H9 (cell line): ENCODE results near the gene ASXL3. TPM values are rescaled to one million over a fixed set of nuclear protein-coding genes. Genes with fewer than 3 reads are reported as not detected.

Experiments
- DNase-seq: peaks from one replicate; pipeline ENCODE4 v3.0.0-alpha.2; 2017
- H2AFZ ChIP-seq: one replicate; pipeline ENCODE4 v1.6.1; 2013; ENCODE audit warnings: mild to moderate bottlenecking, low read length, control low read depth, moderate library complexity
- H2AK5ac ChIP-seq: 2 replicates; pipeline ENCODE4 v1.6.1; 2013; ENCODE audit warnings: low read length, control low read depth, mixed read lengths; ENCODE audit not compliant: insufficient read length
- H2BK120ac ChIP-seq: one replicate; pipeline ENCODE4 v1.6.1; 2013; ENCODE audit warnings: low read depth, mild to moderate bottlenecking, low read length, control low read depth, inconsistent platforms; ENCODE audit not compliant: poor library complexity, severe bottlenecking
- H2BK12ac ChIP-seq: 2 replicates; pipeline ENCODE4 v1.6.1; 2013; ENCODE audit warnings: low read length, control low read depth, mixed read lengths, low read depth; ENCODE audit not compliant: insufficient read length
- H2BK15ac ChIP-seq: 2 replicates; pipeline ENCODE4 v1.6.1; 2013; ENCODE audit warnings: low read depth, low read length, control low read depth
- H2BK20ac ChIP-seq: one replicate; pipeline ENCODE4 v1.6.1; 2013; ENCODE audit warnings: low read depth, mild to moderate bottlenecking, low read length, control low read depth, inconsistent platforms; ENCODE audit not compliant: poor library complexity, severe bottlenecking
- H2BK5ac ChIP-seq: 2 replicates; pipeline ENCODE4 v1.6.1; 2013; ENCODE audit warnings: low read length, control low read depth, mixed read lengths; ENCODE audit not compliant: insufficient read length
- H3K14ac ChIP-seq: 2 replicates; pipeline ENCODE4 v1.6.1; 2013; ENCODE audit warnings: low read length, control low read depth; ENCODE audit not compliant: insufficient read depth
- H3K18ac ChIP-seq: 2 replicates; pipeline ENCODE4 v1.6.1; 2013; ENCODE audit warnings: low read depth, mild to moderate bottlenecking, mixed read lengths, low read length, control low read depth; ENCODE audit not compliant: insufficient read length
- H3K23ac ChIP-seq: 2 replicates; pipeline ENCODE4 v1.6.1; 2013; ENCODE audit warnings: low read length, control low read depth, mixed read lengths, low read depth; ENCODE audit not compliant: insufficient read length
- H3K23me2 ChIP-seq: 2 replicates; pipeline ENCODE4 v1.6.1; 2013; ENCODE audit warnings: low read depth, mild to moderate bottlenecking, mixed read lengths, low read length, control low read depth; ENCODE audit not compliant: insufficient read length, poor library complexity, severe bottlenecking
- H3K27ac ChIP-seq: 2 replicates; pipeline ENCODE4 v1.5.1; 2013; ENCODE audit warnings: low read length, control low read depth, mixed read lengths, low read depth; ENCODE audit not compliant: insufficient read length
- H3K27me3 ChIP-seq: 2 replicates; pipeline ENCODE4 v1.6.1; 2013; ENCODE audit warnings: low read length, control low read depth, inconsistent platforms; ENCODE audit not compliant: insufficient read depth
- H3K4ac ChIP-seq: 2 replicates; pipeline ENCODE4 v1.6.1; 2013; ENCODE audit warnings: low read depth, mild to moderate bottlenecking, control low read depth, inconsistent platforms, low read length, moderate library complexity
- H3K4me1 ChIP-seq: 2 replicates; pipeline ENCODE4 v1.6.1; 2013; ENCODE audit warnings: low read length, control low read depth, inconsistent platforms; ENCODE audit not compliant: insufficient read depth
- H3K4me2 ChIP-seq: 2 replicates; pipeline ENCODE4 v1.6.1; 2013; ENCODE audit warnings: low read length, control low read depth, mixed read lengths; ENCODE audit not compliant: insufficient read length, insufficient read depth
- H3K56ac ChIP-seq: 2 replicates; pipeline ENCODE4 v1.6.1; 2013; ENCODE audit warnings: low read depth, mild to moderate bottlenecking, mixed read lengths, low read length, control low read depth; ENCODE audit not compliant: insufficient read length
- H3K79me1 ChIP-seq: 2 replicates; pipeline ENCODE4 v1.6.1; 2013; ENCODE audit warnings: low read depth, mild to moderate bottlenecking, moderate library complexity, low read length, control low read depth, inconsistent platforms; ENCODE audit not compliant: insufficient read depth, poor library complexity, severe bottlenecking
- H3K79me2 ChIP-seq: 2 replicates; pipeline ENCODE4 v1.6.1; 2013; ENCODE audit warnings: low read length, control low read depth, inconsistent platforms; ENCODE audit not compliant: insufficient read depth
- H3K9ac ChIP-seq: 2 replicates; pipeline ENCODE4 v1.6.1; 2013; ENCODE audit warnings: low read length, control low read depth, mixed read lengths; ENCODE audit not compliant: insufficient read length; ENCODE audit errors: extremely low read depth
- H3K9me3 ChIP-seq: one replicate; pipeline ENCODE4 v1.6.1; 2013; ENCODE audit warnings: low read depth, low read length, inconsistent platforms; ENCODE audit not compliant: control insufficient read depth
- H3T11ph ChIP-seq: one replicate; pipeline ENCODE4 v1.6.1; 2013; ENCODE audit warnings: mild to moderate bottlenecking, low read length, control low read depth, inconsistent platforms
- H4K20me1 ChIP-seq: one replicate; pipeline ENCODE4 v1.6.1; 2013; ENCODE audit not compliant: control insufficient read depth, insufficient read length, insufficient read depth
- H4K5ac ChIP-seq: 2 replicates; pipeline ENCODE4 v1.6.1; 2013; ENCODE audit warnings: low read depth, mild to moderate bottlenecking, mixed read lengths, low read length, control low read depth; ENCODE audit not compliant: insufficient read length
- H4K8ac ChIP-seq: replicated peaks from 2 replicates; pipeline ENCODE4 v1.6.1; 2013; ENCODE audit warnings: low read length, control low read depth, mixed read lengths, low read depth; ENCODE audit not compliant: insufficient read length
- H4K91ac ChIP-seq: 2 replicates; pipeline ENCODE4 v1.6.1; 2013; ENCODE audit warnings: low read depth, mild to moderate bottlenecking, moderate library complexity, mixed read lengths, low read length, control low read depth; ENCODE audit not compliant: insufficient read length
- H3K27ac Mint-ChIP-seq, 3 experiments: 2 replicates in 2 of 3; 3 replicates in 1 of 3; pipeline ENCODE4 v1.8.0; 2020 to 2021; ENCODE audit warnings: mixed read lengths in 3 of 3, mild to moderate bottlenecking in 1 of 3, moderate library complexity in 1 of 3
- H3K27me3 Mint-ChIP-seq: 2 replicates; pipeline ENCODE4 v1.8.0; 2021; ENCODE audit warnings: low read depth, mild to moderate bottlenecking, moderate library complexity, mixed read lengths
- H3K36me3 Mint-ChIP-seq, 3 experiments: 2 replicates in 2 of 3; 3 replicates in 1 of 3; pipeline ENCODE4 v1.8.0; 2020 to 2021; ENCODE audit warnings: low read depth in 3 of 3, mixed read lengths in 3 of 3; ENCODE audit not compliant: insufficient read depth in 1 of 3
- H3K4me1 Mint-ChIP-seq, 2 experiments: 2 replicates each; pipeline ENCODE4 v1.8.0; 2020; ENCODE audit warnings: mixed read lengths in 2 of 2
- H3K4me3 Mint-ChIP-seq, 2 experiments: 2 replicates in 1 of 2; 3 replicates in 1 of 2; pipeline ENCODE4 v1.8.0; 2020 to 2021; ENCODE audit warnings: mild to moderate bottlenecking in 2 of 2, mixed read lengths in 2 of 2, moderate library complexity in 1 of 2
- H3K9me3 Mint-ChIP-seq, 2 experiments: 2 replicates in 1 of 2; 3 replicates in 1 of 2; pipeline ENCODE4 v1.8.0; 2020; ENCODE audit warnings: mild to moderate bottlenecking in 2 of 2, mixed read lengths in 2 of 2, moderate library complexity in 1 of 2
- CTCF ChIP-seq: fragments of 200-600 bp; sonication (generic); conservative IDR thresholded peaks from 3 replicates; pipeline ENCODE4 v1.8.0; 2021; ENCODE audit warnings: antibody characterized with exemption, mild to moderate bottlenecking
- WGBS: extraction: QIAGEN DNeasy Blood & Tissue Kit; methylation state at CpG from one replicate; pipeline ENCODE4 v1.1.7; 2013; ENCODE audit warnings: missing lambda C conversion rate, low lambda C conversion rate, mixed read lengths; ENCODE audit not compliant: insufficient read length; ENCODE audit errors: extremely low coverage; 5-methylcytosine and 5-hydroxymethylcytosine counted together
- total RNA-seq: library from RNA; stranded (reverse); gene quantifications from 2 replicates; pipeline ENCODE4 v1.2.1, GENCODE V29; 2021

Gene ASXL3
- total RNA-seq, 1 experiment from 2014 or later, result 0.35 TPM

GRCh38 chr18:33585431-33585775 lies 7.4 kb downstream of the ASXL3 start:
- Histone ChIP-seq H2AFZ (no peak overlapping the region), H2BK12ac (no peak overlapping the region), H3K27me3 (no peaks in the 10 kb centered on the region), H2BK5ac (no peak overlapping the region), H3T11ph (no peak overlapping the region), H2BK120ac (no peak overlapping the region), H3K56ac (no peak overlapping the region), H4K20me1 (no peaks in the 10 kb centered on the region), H3K4ac (no peak overlapping the region), H2AK5ac (no peak overlapping the region), H3K79me1 (no peaks in the 10 kb centered on the region), H3K9ac (no peak overlapping the region), H3K23me2 (no peaks in the 10 kb centered on the region), H3K14ac (no peak overlapping the region), H3K27ac (no peak overlapping the region), H2BK20ac (no peak overlapping the region), H3K4me2 (peak overlapping the region; percentile 13), H4K5ac (no peak overlapping the region), H3K18ac (no peak overlapping the region), H3K79me2 (no peaks in the 10 kb centered on the region), H3K4me1 (peaks cover 4% of the 10 kb centered on the region; the same call in 1 of the 2 replicates), H4K91ac (no peak overlapping the region), H3K9me3 (no peaks in the 10 kb centered on the region), H4K8ac (no peak overlapping the region), H2BK15ac (no peak overlapping the region), H3K23ac (no peak overlapping the region)
- Mint-ChIP-seq H3K9me3 (peaks cover 0 to 8% of the 10 kb centered on the region in 2 experiments; a peak in 3 of 5 replicates), H3K4me1 (peaks cover 17 to 31% of the 10 kb centered on the region in 2 experiments), H3K36me3 (peaks cover 0 to 8% (median 2%) of the 10 kb centered on the region in 3 experiments; a peak in 3 of 7 replicates), H3K4me3 (no peak overlapping the region), H3K27ac (peak overlapping the region in 1 of 3 experiments; percentile 4; a peak in 1 of 7 replicates), H3K27me3 (no peaks in the 10 kb centered on the region; the same call in none of the 2 replicates)
- DNase-seq, result no peak
- WGBS, result no CpG with 5 or more reads among the region's 3 CpGs
- TF ChIP-seq CTCF, result no peak
